ENCODE results near the gene STK35. TPM values are rescaled to one million over a fixed set of nuclear protein-coding genes. Genes with fewer than 3 reads are reported as not detected.

The STK35 gene
- total RNA-seq, 1 experiment from 2014 or later = 38.2 TPM

DNA sequence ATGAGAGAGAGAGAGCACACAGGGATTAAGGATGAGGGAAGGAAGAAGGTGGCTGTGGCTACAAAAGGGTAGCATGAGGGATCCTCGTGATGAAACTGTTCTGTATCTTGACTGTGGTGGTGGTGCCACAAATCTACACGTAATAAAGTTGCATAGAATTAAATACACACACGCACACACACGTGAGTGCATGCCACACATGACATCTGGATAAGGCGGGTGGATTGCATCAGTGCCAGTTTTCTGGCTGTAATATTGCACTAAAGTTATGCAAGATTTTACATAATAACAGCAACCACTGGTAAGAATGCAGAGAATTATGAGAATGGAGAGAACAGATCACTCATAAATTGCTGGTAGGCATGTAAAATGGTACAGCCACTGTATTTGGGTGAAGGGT, 16.9 kb upstream of the STK35 start:
- Histone ChIP-seq H3K27me3 (replicated peaks; ENCODE audit: insufficient read depth, low read depth, low read length, poor library complexity) (peaks cover 28% of the 10 kb centered on the region), H3K4me1 (ENCODE audit: insufficient read depth, low read length, poor library complexity, severe bottlenecking) (no peaks in the 10 kb centered on the region), H3K27ac (ENCODE audit: low read depth, low read length, poor library complexity, severe bottlenecking) (no peak overlapping the region), H3K9me3 (ENCODE audit: low read depth, low read length, poor library complexity, severe bottlenecking) (no peaks in the 10 kb centered on the region), H3K36me3 (ENCODE audit: insufficient read depth, low read length, poor library complexity, severe bottlenecking) (no peaks in the 10 kb centered on the region), H3K4me3 (ENCODE audit: low read depth, low read length, poor library complexity, severe bottlenecking) (no peak overlapping the region)
- intact Hi-C loops (cut with micrococcal nuclease; ENCODE audit: unreplicated experiment) = no loop called here
- BruUV-seq (replicated peaks) = no TSS peak
- no peak for TF ChIP-seq EZH2 (IDR thresholded peaks at IDR 0.05; ENCODE audit: borderline replicate concordance, low read depth, low read length, poor library complexity, severe bottlenecking)
- TF ChIP-seq, protein P1, sequence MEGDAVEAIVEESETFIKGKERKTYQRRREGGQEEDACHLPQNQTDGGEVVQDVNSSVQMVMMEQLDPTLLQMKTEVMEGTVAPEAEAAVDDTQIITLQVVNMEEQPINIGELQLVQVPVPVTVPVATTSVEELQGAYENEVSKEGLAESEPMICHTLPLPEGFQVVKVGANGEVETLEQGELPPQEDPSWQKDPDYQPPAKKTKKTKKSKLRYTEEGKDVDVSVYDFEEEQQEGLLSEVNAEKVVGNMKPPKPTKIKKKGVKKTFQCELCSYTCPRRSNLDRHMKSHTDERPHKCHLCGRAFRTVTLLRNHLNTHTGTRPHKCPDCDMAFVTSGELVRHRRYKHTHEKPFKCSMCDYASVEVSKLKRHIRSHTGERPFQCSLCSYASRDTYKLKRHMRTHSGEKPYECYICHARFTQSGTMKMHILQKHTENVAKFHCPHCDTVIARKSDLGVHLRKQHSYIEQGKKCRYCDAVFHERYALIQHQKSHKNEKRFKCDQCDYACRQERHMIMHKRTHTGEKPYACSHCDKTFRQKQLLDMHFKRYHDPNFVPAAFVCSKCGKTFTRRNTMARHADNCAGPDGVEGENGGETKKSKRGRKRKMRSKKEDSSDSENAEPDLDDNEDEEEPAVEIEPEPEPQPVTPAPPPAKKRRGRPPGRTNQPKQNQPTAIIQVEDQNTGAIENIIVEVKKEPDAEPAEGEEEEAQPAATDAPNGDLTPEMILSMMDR (conservative IDR thresholded peaks at IDR 0.05; ENCODE audit: low read depth, low read length) = no peak
- DNase-seq (ENCODE audit: low spot score) = no peak
- ChIA-PET POLR2A (ENCODE audit: low non-redundant PET) (no interaction called here), CTCF (no interaction called here)

DNA sequence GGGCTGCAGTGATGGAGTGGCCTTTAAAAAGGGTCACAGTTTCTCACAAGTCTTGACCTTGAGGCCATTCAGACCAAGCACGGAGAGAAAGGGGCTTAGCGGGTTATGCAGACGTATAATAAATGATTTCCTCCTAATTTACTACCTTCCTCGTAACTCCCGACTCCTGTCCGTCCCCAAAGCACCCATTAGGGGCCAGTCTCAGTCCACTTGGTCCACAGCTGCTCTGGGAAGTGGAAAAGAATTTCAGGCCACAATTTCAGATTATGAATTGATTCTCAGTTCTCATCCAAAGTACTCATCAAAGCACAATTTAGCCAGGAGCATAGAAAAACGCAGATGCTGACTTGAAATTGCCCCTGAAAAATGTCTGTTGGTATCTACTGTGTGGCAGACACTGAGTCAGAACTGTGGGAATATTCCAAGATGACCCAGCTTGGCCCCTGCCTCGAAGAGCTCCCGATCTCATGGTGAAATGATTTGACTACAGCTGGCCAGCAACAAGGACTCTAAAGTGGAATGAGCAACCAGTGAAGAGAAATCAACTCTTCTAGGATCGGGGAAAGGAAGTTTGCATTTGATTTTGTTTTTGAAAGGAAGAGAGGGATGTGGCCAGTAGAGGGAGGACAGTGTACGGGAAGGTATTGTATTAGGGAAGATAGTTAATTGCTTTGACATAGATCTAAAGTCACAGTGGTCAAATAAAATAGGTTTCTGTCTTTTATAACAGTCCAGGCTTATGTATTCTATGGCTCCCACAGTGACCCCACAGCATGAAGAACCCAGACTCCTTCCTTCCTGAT, 15.2 kb upstream of the STK35 start:
- intact Hi-C loops (cut with micrococcal nuclease; ENCODE audit: unreplicated experiment) = no loop called here
- no peak for DNase-seq (ENCODE audit: low spot score)
- Histone ChIP-seq H3K9me3 (ENCODE audit: low read depth, low read length, poor library complexity, severe bottlenecking) (no peaks in the 10 kb centered on the region), H3K36me3 (ENCODE audit: insufficient read depth, low read length, poor library complexity, severe bottlenecking) (no peaks in the 10 kb centered on the region), H3K4me3 (ENCODE audit: low read depth, low read length, poor library complexity, severe bottlenecking) (no peak overlapping the region), H3K4me1 (ENCODE audit: insufficient read depth, low read length, poor library complexity, severe bottlenecking) (no peaks in the 10 kb centered on the region), H3K27ac (ENCODE audit: low read depth, low read length, poor library complexity, severe bottlenecking) (no peak overlapping the region), H3K27me3 (replicated peaks; ENCODE audit: insufficient read depth, low read depth, low read length, poor library complexity) (peaks cover 26% of the 10 kb centered on the region)
- ChIA-PET CTCF (no interaction called here), POLR2A (ENCODE audit: low non-redundant PET) (no interaction called here)
- BruUV-seq (replicated peaks) = no TSS peak
- TF ChIP-seq, protein P1 (conservative IDR thresholded peaks at IDR 0.05; ENCODE audit: low read depth, low read length) = 0 out of 2 replicates have a peak, but pooled peaks have one; percentile 14
- TF ChIP-seq EZH2 (IDR thresholded peaks at IDR 0.05; ENCODE audit: borderline replicate concordance, low read depth, low read length, poor library complexity, severe bottlenecking) = no peak

DNA sequence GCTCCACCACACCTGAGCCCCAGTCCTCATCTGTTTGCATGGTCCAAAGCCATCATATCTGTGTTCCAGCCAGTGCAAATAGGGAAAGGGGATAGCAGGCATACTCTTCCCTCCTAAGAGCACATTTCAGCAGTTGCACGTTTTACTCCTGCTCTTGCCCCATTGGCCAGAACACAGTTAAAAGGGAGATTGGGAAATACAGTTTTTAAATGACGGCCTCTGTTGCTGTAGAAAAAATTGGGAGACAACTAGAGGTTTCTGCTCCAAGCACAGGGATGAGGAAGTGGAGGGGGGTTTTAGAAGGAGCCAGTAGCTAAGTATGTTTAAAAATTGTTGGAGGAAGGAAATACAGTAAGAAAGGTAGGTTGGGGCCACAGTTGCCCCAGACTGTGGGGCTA, 14.6 kb upstream of the STK35 start:
- DNase-seq (ENCODE audit: low spot score) = no peak
- intact Hi-C loops (cut with micrococcal nuclease; ENCODE audit: unreplicated experiment) = no loop called here
- no peak overlapping the region for H3K27ac ChIP-seq (ENCODE audit: low read depth, low read length, poor library complexity, severe bottlenecking)
- no TSS peak for BruUV-seq (replicated peaks)
- H3K4me3 ChIP-seq (ENCODE audit: low read depth, low read length, poor library complexity, severe bottlenecking) = no peak overlapping the region
- ChIA-PET POLR2A (ENCODE audit: low non-redundant PET) (no interaction called here), CTCF (no interaction called here)
- TF ChIP-seq, protein P1 (conservative IDR thresholded peaks at IDR 0.05; ENCODE audit: low read depth, low read length) = no peak
- no peak for TF ChIP-seq EZH2 (IDR thresholded peaks at IDR 0.05; ENCODE audit: borderline replicate concordance, low read depth, low read length, poor library complexity, severe bottlenecking)
- no peaks in the 10 kb centered on the region for H3K36me3 ChIP-seq (ENCODE audit: insufficient read depth, low read length, poor library complexity, severe bottlenecking)
- no peaks in the 10 kb centered on the region for H3K9me3 ChIP-seq (ENCODE audit: low read depth, low read length, poor library complexity, severe bottlenecking)
- H3K27me3 ChIP-seq (replicated peaks; ENCODE audit: insufficient read depth, low read depth, low read length, poor library complexity) = peaks cover 26% of the 10 kb centered on the region
- H3K4me1 ChIP-seq (ENCODE audit: insufficient read depth, low read length, poor library complexity, severe bottlenecking) = no peaks in the 10 kb centered on the region

All from A673 (cell line).